ENCODE data around the gene KRT6B.

GRCh38 chr12:52496054-52496453, 44.1 kb upstream of the KRT6B start:
- no peak for TF ChIP-seq CTCF (IDR thresholded peaks at IDR 0.05)
- no peak for TF ChIP-seq EP300 (IDR thresholded peaks at IDR 0.05)

Measured in ovary (tissue), 3 donors.